GM12878 (cell line): ENCODE measurements around the gene CCDC138. TPM values are rescaled to one million over a fixed set of nuclear protein-coding genes. Genes with fewer than 3 reads are reported as not detected.

Experiments used
- ATAC-seq: fragments of 200-7000 bp; cut with Tn5 transposase; 3 replicates; pipeline ENCODE4 v1.9.1; 2020; ENCODE audit warnings: mild to moderate bottlenecking, moderate library complexity
- BruUV-seq: library from RNA; stranded (reverse); fragments of 400-500 nt; replicated peaks from 2 replicates; lab custom pipeline; 2021; lab: Mats Ljungman, UMichigan
- CTCF ChIA-PET: fragments of 300-600 bp; sonication (Branson Sonifier 250); formaldehyde crosslinking; extraction: SDS; loops from one replicate; lab custom pipeline; 2021; ENCODE audit warnings: inconsistent platforms; lab: Yijun Ruan, JAX
- POLR2A ChIA-PET: fragments of 350-600 bp; formaldehyde crosslinking; extraction: SDS; loops from one replicate; lab custom pipeline; 2021; ENCODE audit warnings: inconsistent platforms; lab: Charles Lee
- RAD21 ChIA-PET: fragments of 300-600 bp; sonication (Branson Sonifier 250); formaldehyde crosslinking; loops from one replicate; lab custom pipeline; 2023; ENCODE audit warnings: antibody characterized with exemption; ENCODE audit not compliant: unreplicated experiment; lab: Charles Lee
- SMC1A ChIA-PET: fragments of 300-600 bp; sonication (Branson Sonifier 250); formaldehyde crosslinking; loops from one replicate; lab custom pipeline; 2023; ENCODE audit not compliant: unreplicated experiment, uncharacterized antibody; lab: Charles Lee
- DNase-seq: peaks from one replicate; pipeline ENCODE4 v3.0.0-alpha.2; 2011; ENCODE audit warnings: low read depth, low spot score
- FAIRE-seq: peaks from 3 replicates; lab custom pipeline; 2011; peaks lifted over from hg19 to GRCh38; lab: Jason Lieb, UNC
- H2AFZ ChIP-seq: 2 replicates; pipeline ENCODE4 v1.6.0; 2011; ENCODE audit warnings: low read depth, low read length, control low read depth; ENCODE audit not compliant: control insufficient read depth
- H3K27ac ChIP-seq: 2 replicates; pipeline ENCODE4 v1.5.1; 2011; ENCODE audit warnings: control low read depth; ENCODE audit not compliant: control insufficient read depth, insufficient read depth
- H3K27me3 ChIP-seq, 2 experiments: replicated peaks in 1 of 2; 2 replicates each; pipeline versions ENCODE4 v1.6.0 to v1.6.1; 2011; ENCODE audit warnings: low read length in 1 of 2; ENCODE audit not compliant: control insufficient read depth in 2 of 2, insufficient read depth in 2 of 2
- H3K36me3 ChIP-seq, 2 experiments: 2 replicates each; pipeline ENCODE4 v1.5.1; 2011; ENCODE audit warnings: low read length in 1 of 2; ENCODE audit not compliant: control insufficient read depth in 2 of 2, insufficient read depth in 2 of 2
- H3K4me1 ChIP-seq: 2 replicates; pipeline ENCODE4 v1.6.1; 2011; ENCODE audit warnings: mild to moderate bottlenecking, low read length, moderate library complexity, mixed read lengths; ENCODE audit not compliant: control insufficient read depth, insufficient read depth
- H3K4me2 ChIP-seq: 2 replicates; pipeline ENCODE4 v1.6.0; 2011; ENCODE audit warnings: control low read depth; ENCODE audit not compliant: control insufficient read depth, insufficient read depth
- H3K4me3 ChIP-seq: fragments of 200-600 bp; sonication (generic); 2 replicates; pipeline ENCODE4 v1.5.1; 2016
- H3K79me2 ChIP-seq: 2 replicates; pipeline ENCODE4 v1.6.0; 2011; ENCODE audit warnings: low read length; ENCODE audit not compliant: control insufficient read depth, insufficient read depth
- H3K9ac ChIP-seq: 2 replicates; pipeline ENCODE4 v1.8.0; 2011; ENCODE audit warnings: low read length, control low read depth, mixed read lengths; ENCODE audit not compliant: control insufficient read depth, insufficient read depth
- H3K9me3 ChIP-seq: replicated peaks from 3 replicates; pipeline ENCODE4 v1.5.1; 2011; ENCODE audit warnings: mild to moderate bottlenecking, low read length; ENCODE audit not compliant: control insufficient read depth, insufficient read depth
- H4K20me1 ChIP-seq: 2 replicates; pipeline ENCODE4 v1.6.0; 2011; ENCODE audit not compliant: control insufficient read depth, insufficient read depth
- BCL11A ChIP-seq: IDR thresholded peaks from 2 replicates; pipeline ENCODE4 v1.6.1; 2011; ENCODE audit warnings: low read depth, low read length
- BRCA1 ChIP-seq: IDR thresholded peaks from 2 replicates; pipeline ENCODE4 v1.6.1; 2011; ENCODE audit warnings: low read depth, low read length, improper control_type of control experiment
- FOS ChIP-seq: IDR thresholded peaks from 3 replicates; pipeline ENCODE4 v1.6.1; 2011; ENCODE audit warnings: borderline replicate concordance; ENCODE audit not compliant: insufficient read length; ENCODE audit errors: extremely low read depth
- GATAD2B ChIP-seq: fragments of 450-650 bp; conservative IDR thresholded peaks from 2 replicates; pipeline ENCODE4 v1.6.1; 2017; ENCODE audit warnings: low read depth, mild to moderate bottlenecking, moderate library complexity
- HDGF ChIP-seq: fragments of 450-650 bp; IDR thresholded peaks from 2 replicates; pipeline ENCODE4 v1.6.1; 2016; ENCODE audit warnings: antibody characterized with exemption
- IKZF1 ChIP-seq: fragments of 450-650 bp; conservative IDR thresholded peaks from 2 replicates; pipeline ENCODE4 v1.6.1; 2017; ENCODE audit warnings: antibody characterized with exemption, mild to moderate bottlenecking
- MTA2 ChIP-seq: fragments of 450-650 bp; IDR thresholded peaks from 2 replicates; pipeline ENCODE4 v1.6.1; 2016; ENCODE audit warnings: low read depth, mild to moderate bottlenecking, moderate library complexity
- MXI1 ChIP-seq: fragments of 150-350 bp; IDR thresholded peaks from 2 replicates; pipeline ENCODE4 v1.6.1; 2011; ENCODE audit warnings: low read depth, mild to moderate bottlenecking, inconsistent platforms, low read length, improper control_type of control experiment
- MYC ChIP-seq: IDR thresholded peaks from 2 replicates; pipeline ENCODE4 v1.6.1; 2011; ENCODE audit warnings: mild to moderate bottlenecking, low read length, moderate library complexity, inconsistent platforms; ENCODE audit not compliant: insufficient read depth, insufficient replicate concordance, insufficient read length, severe bottlenecking
- NFYB ChIP-seq: IDR thresholded peaks from 2 replicates; pipeline ENCODE4 v1.6.1; 2011; ENCODE audit warnings: low read depth, mild to moderate bottlenecking, low read length, improper control_type of control experiment, moderate library complexity; ENCODE audit not compliant: insufficient read depth
- RUNX3 ChIP-seq: IDR thresholded peaks from 2 replicates; pipeline ENCODE4 v1.6.1; 2012; ENCODE audit warnings: low read length, inconsistent platforms
- SMARCA5 ChIP-seq: fragments of 450-650 bp; IDR thresholded peaks from 2 replicates; pipeline ENCODE4 v1.6.1; 2017; ENCODE audit warnings: mild to moderate bottlenecking
- TCF12 ChIP-seq: IDR thresholded peaks from 2 replicates; pipeline ENCODE4 v1.6.1; 2011; ENCODE audit warnings: low read depth, mild to moderate bottlenecking, low read length
- ZBTB11 ChIP-seq: fragments of 450-650 bp; formaldehyde crosslinking; IDR thresholded peaks from 2 replicates; pipeline ENCODE4 v1.5.0; 2022; ENCODE audit warnings: mild to moderate bottlenecking, missing genetic modification characterization
- ZZZ3 ChIP-seq: IDR thresholded peaks from 2 replicates; pipeline ENCODE4 v1.6.1; 2011; ENCODE audit warnings: low read depth; ENCODE audit not compliant: control insufficient read depth, insufficient read length
- WGBS: methylation state at CpG from one replicate; pipeline ENCODE4 v1.1.6; 2016; ENCODE audit warnings: low lambda C conversion rate; ENCODE audit not compliant: insufficient replicate concordance, insufficient coverage; ENCODE audit errors: missing lambda C conversion rate; 5-methylcytosine and 5-hydroxymethylcytosine counted together
- in situ Hi-C: fragments of 300-500 bp; cut with MboI; formaldehyde crosslinking; loops from 9 replicates; pipeline ENCODE4 v1.14.3; 2018; ENCODE audit warnings: mixed read lengths
- intact Hi-C: fragments of 100-400 bp; cut with micrococcal nuclease; formaldehyde crosslinking; loops from one replicate; pipeline ENCODE4 v1.14.2; 2022; ENCODE audit not compliant: unreplicated experiment
- polyA plus RNA-seq, 11 experiments: library from polyadenylated mRNA; depleted of rRNA in 4 of 11; unstranded in 6 of 11; stranded (reverse) in 5 of 11; fragments of >200 nt; fragmentation: Nextera tagmentation in 4 of 11; fragmentation: Illumina TruSeq in 1 of 11; extraction: Ambion mirVana in 4 of 11; extraction: Trizol in 1 of 11; gene quantifications; 1 replicate in 1 of 11; 2 replicates in 10 of 11; pipeline versions ENCODE4 v1.2.1 to v1.2.3, GENCODE V29; 2011 to 2016; ENCODE audit warnings: inconsistent platforms in 2 of 11, missing spikeins in 2 of 11, low read depth in 1 of 11
- total RNA-seq, 4 experiments: library from RNA; depleted of rRNA in 3 of 4; stranded (reverse); fragments of >200 nt in 3 of 4; fragmentation: Illumina TruSeq in 1 of 4; extraction: Trizol in 1 of 4; gene quantifications; 2 replicates each; pipeline versions ENCODE4 v1.2.1 to v1.2.3, GENCODE V29; 2013 to 2021
- TF ChIP-seq, protein P1 (sequence below): IDR thresholded peaks from 2 replicates; pipeline ENCODE4 v1.6.1; 2011; ENCODE audit warnings: low read depth, low read length, improper control_type of control experiment, borderline replicate concordance

Gene CCDC138
- total and polyA plus RNA-seq, 10 of the 15 experiments (the other 5 are each of a cell fraction or from before 2014, with no cell fraction given): 7.9 to 19.4 (median 13.0) TPM

DNA sequence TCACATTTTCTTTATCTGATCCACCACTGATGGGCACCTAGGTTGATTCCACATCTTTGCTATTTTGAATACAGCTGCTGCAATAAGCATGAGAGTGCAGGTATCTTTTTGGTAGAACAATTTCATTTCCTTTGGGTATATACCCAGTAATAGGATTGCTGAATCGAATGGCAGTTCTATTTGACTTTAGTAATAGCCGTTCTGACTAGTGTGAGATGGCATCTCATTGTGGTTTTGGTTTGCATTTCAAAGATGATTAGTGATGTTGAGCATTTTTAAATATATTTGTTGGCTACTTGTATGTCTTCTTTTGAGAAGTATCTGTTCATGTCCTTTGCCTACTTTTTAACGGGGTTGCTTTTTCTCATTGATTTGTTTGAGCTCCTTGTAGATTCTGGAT, 72.3 kb downstream of the CCDC138 start:
- ChIA-PET CTCF (interaction anchor here (1.2 kb wide), 1 partner anchor 9 kb away, joined by 3 read pairs; no protein-coding TSS in a partner anchor), POLR2A (no interaction called here), RAD21 (no interaction called here)
- intact Hi-C loops (no loop called here), in situ Hi-C loops (no loop called here)
- Histone ChIP-seq H3K79me2 (no peaks in the 10 kb centered on the region), H2AFZ (no peak overlapping the region), H3K4me1 (no peaks in the 10 kb centered on the region), H3K4me3 (no peak overlapping the region), H4K20me1 (no peaks in the 10 kb centered on the region), H3K4me2 (no peak overlapping the region), H3K9me3 (no peaks in the 10 kb centered on the region), H3K27me3 (no peaks in the 10 kb centered on the region), H3K9ac (no peak overlapping the region)
- no peak for DNase-seq
- no peak for FAIRE-seq
- 97% methylated on average over 3 of the region's 3 CpGs for WGBS
- BruUV-seq: no TSS peak
- ATAC-seq: no peak
- no peak for TF ChIP-seq MTA2
- no peak for TF ChIP-seq GATAD2B
- TF ChIP-seq FOS: no peak
- TF ChIP-seq SMARCA5: no peak
- no peak for TF ChIP-seq BRCA1
- TF ChIP-seq HDGF: no peak
- TF ChIP-seq NFYB: no peak
- no peak for TF ChIP-seq ZZZ3
- TF ChIP-seq, all 136 proteins: peak for 0
- H3K36me3 ChIP-seq: no peaks in the 10 kb centered on the region
- SMC1A ChIA-PET: no interaction called here
- no peak overlapping the region for H3K27ac ChIP-seq

DNA sequence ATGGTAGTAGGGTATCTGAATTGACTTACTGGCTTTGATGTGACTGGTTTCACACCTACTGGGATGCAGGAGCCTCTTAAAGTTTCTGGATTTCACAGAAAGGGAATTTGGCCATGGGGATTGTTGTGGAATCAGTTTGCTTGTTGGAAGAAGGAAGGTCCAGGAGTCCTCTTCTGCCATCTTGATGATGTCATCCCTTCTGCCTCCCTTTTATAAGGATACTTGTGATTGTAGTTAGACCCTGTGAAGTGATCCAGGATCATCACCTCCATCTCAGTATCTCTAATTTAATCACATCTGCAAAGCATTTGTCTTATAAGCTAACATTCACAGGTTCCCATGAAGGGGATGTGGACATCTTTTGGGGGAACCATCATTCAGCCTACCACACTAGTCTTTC, 79.5 kb downstream of the CCDC138 start:
- ChIA-PET CTCF (interaction anchor here (0.7 to 1.1 kb wide), 2 partner anchors 43 to 63 kb away, joined by 3 to 4 read pairs; no protein-coding TSS in a partner anchor), RAD21 (no interaction called here), SMC1A (no interaction called here), POLR2A (no interaction called here)
- H3K9ac ChIP-seq: no peak overlapping the region
- H2AFZ ChIP-seq: no peak overlapping the region
- intact Hi-C loops (no loop called here), in situ Hi-C loops (no loop called here)
- no peak for ATAC-seq
- H3K27me3 ChIP-seq: no peaks in the 10 kb centered on the region
- no peak for FAIRE-seq
- no peaks in the 10 kb centered on the region for H3K4me1 ChIP-seq
- no TSS peak for BruUV-seq
- H3K9me3 ChIP-seq: peaks cover 4% of the 10 kb centered on the region; the same call in 2 of the 3 replicates
- H3K79me2 ChIP-seq: no peaks in the 10 kb centered on the region
- no peak overlapping the region for H3K4me3 ChIP-seq
- H3K36me3 ChIP-seq: peaks cover 3 to 5% of the 10 kb centered on the region in 2 experiments; a peak in 1 of 4 replicates
- H3K27ac ChIP-seq: no peak overlapping the region
- no peak overlapping the region for H3K4me2 ChIP-seq
- no peak for DNase-seq
- H4K20me1 ChIP-seq: no peaks in the 10 kb centered on the region
- TF ChIP-seq IKZF1 (no peak), TCF12 (no peak), RUNX3 (no peak), MYC (no peak), ZBTB11 (no peak), ZZZ3 (no peak), BRCA1 (no peak), BCL11A (no peak), MXI1 (no peak)
- TF ChIP-seq, protein P1, sequence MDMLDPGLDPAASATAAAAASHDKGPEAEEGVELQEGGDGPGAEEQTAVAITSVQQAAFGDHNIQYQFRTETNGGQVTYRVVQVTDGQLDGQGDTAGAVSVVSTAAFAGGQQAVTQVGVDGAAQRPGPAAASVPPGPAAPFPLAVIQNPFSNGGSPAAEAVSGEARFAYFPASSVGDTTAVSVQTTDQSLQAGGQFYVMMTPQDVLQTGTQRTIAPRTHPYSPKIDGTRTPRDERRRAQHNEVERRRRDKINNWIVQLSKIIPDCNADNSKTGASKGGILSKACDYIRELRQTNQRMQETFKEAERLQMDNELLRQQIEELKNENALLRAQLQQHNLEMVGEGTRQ: no peak
